Progenitor cell of endocrine pancreas (in vitro differentiated cells): ENCODE data around the gene TSPYL6. TPM values are rescaled to one million over a fixed set of nuclear protein-coding genes. Genes with fewer than 3 reads are reported as not detected.

Source experiments
- DNase-seq: peaks from one replicate; pipeline ENCODE4 v3.0.0; 2021; ENCODE audit warnings: low spot score; ENCODE audit not compliant: unreplicated experiment
- H3K27ac Mint-ChIP-seq: 2 replicates; pipeline ENCODE4 v1.8.0; 2021; ENCODE audit warnings: mild to moderate bottlenecking, moderate library complexity, mixed read lengths
- H3K27me3 Mint-ChIP-seq: 2 replicates; pipeline ENCODE4 v1.8.0; 2021; ENCODE audit warnings: mixed read lengths
- H3K36me3 Mint-ChIP-seq: 2 replicates; pipeline ENCODE4 v1.8.0; 2022; ENCODE audit warnings: mixed read lengths; ENCODE audit not compliant: insufficient read depth
- H3K4me1 Mint-ChIP-seq: 2 replicates; pipeline ENCODE4 v1.8.0; 2021; ENCODE audit warnings: low read depth, mixed read lengths
- H3K4me3 Mint-ChIP-seq: 2 replicates; pipeline ENCODE4 v1.8.0; 2021; ENCODE audit warnings: low read depth, mild to moderate bottlenecking, moderate library complexity, mixed read lengths
- H3K9me3 Mint-ChIP-seq: 2 replicates; pipeline ENCODE4 v1.8.0; 2021; ENCODE audit warnings: low read depth, mixed read lengths
- CTCF ChIP-seq: fragments of 200-600 bp; sonication (generic); IDR thresholded peaks from one replicate; pipeline ENCODE4 v1.5.0; 2021; ENCODE audit warnings: antibody characterized with exemption, mild to moderate bottlenecking; ENCODE audit not compliant: unreplicated experiment
- total RNA-seq: library from RNA; stranded (reverse); gene quantifications from 2 replicates; pipeline ENCODE4 v1.2.1, GENCODE V29; 2021

Gene TSPYL6
- total RNA-seq, 1 donor from 2014 or later: not detected

DNA sequence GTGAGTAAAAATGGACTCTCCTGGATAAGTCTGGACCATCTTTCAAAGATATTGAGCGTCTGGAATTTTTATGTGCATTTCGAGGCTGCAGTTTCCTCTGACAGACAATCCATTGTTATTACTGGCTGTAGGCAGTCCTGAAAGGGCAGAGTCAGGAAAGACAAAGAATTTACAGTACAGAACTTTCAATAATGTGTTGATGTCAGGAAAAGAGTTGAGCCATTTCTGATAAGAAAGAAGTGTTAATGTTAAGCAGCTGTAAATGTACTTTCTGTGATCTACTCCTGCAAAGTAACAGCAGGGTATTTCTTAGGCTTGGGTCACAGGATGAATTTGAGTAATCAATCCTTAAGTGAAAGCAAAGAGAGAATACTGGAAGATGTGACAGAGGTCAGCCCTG, 29.8 kb downstream of the TSPYL6 start:
- no peak overlapping the region for H3K4me3 Mint-ChIP-seq
- H3K9me3 Mint-ChIP-seq: no peaks in the 10 kb centered on the region
- TF ChIP-seq CTCF: no peak
- no peak overlapping the region for H3K27ac Mint-ChIP-seq
- no peaks in the 10 kb centered on the region for H3K27me3 Mint-ChIP-seq
- DNase-seq: no peak
- no peaks in the 10 kb centered on the region for H3K4me1 Mint-ChIP-seq
- H3K36me3 Mint-ChIP-seq: no peaks in the 10 kb centered on the region

DNA sequence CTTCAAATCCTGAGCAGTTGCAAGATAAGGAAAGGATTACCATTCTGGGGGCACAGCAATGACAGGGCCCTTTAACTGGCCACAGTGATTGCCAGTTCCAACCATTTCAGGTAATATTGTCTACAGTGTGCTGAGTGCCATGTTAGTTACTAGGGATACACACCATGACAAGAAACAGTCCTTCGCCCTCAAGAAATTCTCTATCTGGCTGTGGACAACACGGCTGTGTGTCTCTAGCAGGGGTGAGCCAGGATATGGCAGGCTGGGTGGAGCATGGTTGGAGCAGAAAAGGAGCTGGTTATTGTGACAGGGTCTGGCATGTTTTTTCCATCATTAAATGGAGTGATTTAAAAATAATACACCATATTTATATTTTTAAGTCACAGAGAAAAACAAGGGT, 31.0 kb downstream of the TSPYL6 start:
- no peak for TF ChIP-seq CTCF
- H3K4me1 Mint-ChIP-seq: no peaks in the 10 kb centered on the region

DNA sequence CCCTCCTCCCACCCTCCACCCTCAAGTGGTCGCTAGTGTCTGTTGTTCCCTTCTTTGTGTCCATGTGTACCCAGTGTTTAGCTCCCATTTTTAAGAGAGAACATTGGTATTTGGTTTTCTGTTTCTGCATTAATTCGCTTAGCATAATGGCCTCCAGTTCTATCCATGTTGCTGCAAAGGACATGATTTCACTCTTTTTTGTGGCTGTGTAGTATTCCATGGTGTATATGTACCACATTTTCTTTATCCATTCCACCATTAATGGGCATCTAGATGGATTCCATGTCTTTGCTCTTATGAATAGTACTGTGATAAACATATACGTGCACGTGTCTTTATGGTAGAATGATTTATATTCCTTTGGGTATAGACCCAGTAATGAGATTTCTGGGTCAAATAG, 42.9 kb downstream of the TSPYL6 start:
- Mint-ChIP-seq H3K27ac (no peak overlapping the region), H3K36me3 (peaks cover 3% of the 10 kb centered on the region), H3K27me3 (no peaks in the 10 kb centered on the region), H3K9me3 (peaks cover 12% of the 10 kb centered on the region), H3K4me1 (no peaks in the 10 kb centered on the region), H3K4me3 (no peak overlapping the region)
- DNase-seq: no peak
- TF ChIP-seq CTCF: no peak

More for the DNA sequence above, 31.0 kb downstream of the TSPYL6 start:
- Mint-ChIP-seq H3K36me3 (no peaks in the 10 kb centered on the region), H3K27ac (no peak overlapping the region), H3K27me3 (no peaks in the 10 kb centered on the region), H3K4me3 (no peak overlapping the region), H3K9me3 (no peaks in the 10 kb centered on the region)
- DNase-seq: no peak

DNA sequence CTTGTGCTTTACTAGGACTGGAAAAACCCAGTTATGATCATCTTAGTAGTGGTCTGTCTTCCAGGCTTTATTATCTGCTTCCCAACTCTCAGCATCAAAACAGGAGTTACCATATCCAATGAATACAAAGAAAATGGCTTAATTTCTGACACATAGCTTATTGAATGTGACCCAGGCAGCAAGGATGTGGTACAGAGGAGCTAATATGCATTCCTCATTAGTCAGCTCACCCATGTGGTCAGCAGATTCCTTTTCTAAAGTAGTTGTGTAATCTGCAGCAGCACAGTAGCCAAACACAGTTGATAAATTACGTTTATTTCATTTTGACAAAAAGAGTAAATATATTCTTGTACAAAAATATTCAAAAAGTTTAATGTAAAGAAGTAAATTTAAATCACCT, 43.6 kb downstream of the TSPYL6 start:
- H3K27me3 Mint-ChIP-seq: no peaks in the 10 kb centered on the region
- H3K4me3 Mint-ChIP-seq: no peak overlapping the region
- no peak for DNase-seq
- peaks cover 12% of the 10 kb centered on the region for H3K9me3 Mint-ChIP-seq
- no peak for TF ChIP-seq CTCF
- H3K4me1 Mint-ChIP-seq: no peaks in the 10 kb centered on the region
- peaks cover 3% of the 10 kb centered on the region for H3K36me3 Mint-ChIP-seq
- no peak overlapping the region for H3K27ac Mint-ChIP-seq

DNA sequence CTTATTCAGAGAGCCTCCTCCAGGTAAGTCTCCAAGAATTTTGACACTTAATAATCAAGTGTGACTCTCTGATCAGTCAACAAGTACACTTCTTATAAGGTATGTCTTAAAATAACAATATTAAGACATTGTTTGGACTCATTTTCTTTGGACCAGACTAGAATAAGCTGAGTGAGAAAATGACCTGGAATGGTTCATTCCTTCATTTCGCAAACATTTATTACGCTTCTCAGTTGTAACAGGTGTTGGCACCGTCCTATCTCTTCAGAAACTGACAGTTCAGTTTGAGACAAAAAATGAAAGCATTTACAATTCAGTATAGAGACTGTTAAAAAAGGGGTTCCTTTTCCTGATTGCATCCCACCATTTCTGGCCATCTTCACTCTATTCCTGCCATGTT, 46.6 kb downstream of the TSPYL6 start:
- Mint-ChIP-seq H3K27ac (no peak overlapping the region), H3K4me3 (no peak overlapping the region), H3K9me3 (peaks cover 5% of the 10 kb centered on the region), H3K27me3 (no peaks in the 10 kb centered on the region), H3K36me3 (peaks cover 3% of the 10 kb centered on the region), H3K4me1 (no peaks in the 10 kb centered on the region)
- DNase-seq: no peak
- no peak for TF ChIP-seq CTCF
